GM18508 (cell line): Measurements from ENCODE around the gene CARS2.
"Not testable (repeated sequence)": the region's sequence is repeated elsewhere in the genome, so short reads cannot be mapped to it uniquely, and the experiment has no call there.

Experiments used
- ATAC-seq: cut with Tn5 transposase; IDR thresholded peaks from one replicate; pipeline ENCODE4 v1.9.1; 2021; ENCODE audit warnings: moderate number of reproducible peaks; ENCODE audit not compliant: insufficient read depth, unreplicated experiment

CARS2 gene

GRCh38 chr13:110712081-110712848 is 6.3 kb upstream of the CARS2 start:
- no peak for ATAC-seq

GRCh38 chr13:110706570-110707372 is 855 bp upstream of the CARS2 start:
- ATAC-seq, result no peak

GRCh38 chr13:110705356-110705825 is 525 bp downstream of the CARS2 start:
- no peak for ATAC-seq

- ATAC-seq, result no peak
Observed at GRCh38 chr13:110702591-110703526, 3.1 kb downstream of the CARS2 start.

GRCh38 chr13:110702089-110702488 is 3.8 kb downstream of the CARS2 start:
- no peak for ATAC-seq

- ATAC-seq, result not testable (repeated sequence)
Observed at GRCh38 chr13:110701061-110701460, 4.9 kb downstream of the CARS2 start.

GRCh38 chr13:110700641-110701040 is 5.3 kb downstream of the CARS2 start:
- no peak for ATAC-seq

- no peak for ATAC-seq
Observed at GRCh38 chr13:110700186-110700585, 5.7 kb downstream of the CARS2 start.

- ATAC-seq, result no peak
Observed at GRCh38 chr13:110699148-110700145, 6.5 kb downstream of the CARS2 start.

GRCh38 chr13:110698689-110699088 is 7.2 kb downstream of the CARS2 start:
- ATAC-seq, result no peak

- no peak for ATAC-seq
Observed at GRCh38 chr13:110697842-110698241, 8.1 kb downstream of the CARS2 start.

GRCh38 chr13:110696776-110697175 is 9.1 kb downstream of the CARS2 start:
- no peak for ATAC-seq

GRCh38 chr13:110695774-110696173 is 10.1 kb downstream of the CARS2 start:
- not testable (repeated sequence) for ATAC-seq

GRCh38 chr13:110690516-110690915 is 15.4 kb downstream of the CARS2 start:
- no peak for ATAC-seq

- no peak for ATAC-seq
Observed at GRCh38 chr13:110689711-110690110, 16.2 kb downstream of the CARS2 start.

GRCh38 chr13:110689041-110689440 is 16.9 kb downstream of the CARS2 start:
- ATAC-seq, result no peak

GRCh38 chr13:110687736-110688135 is 18.2 kb downstream of the CARS2 start:
- ATAC-seq, result no peak

- no peak for ATAC-seq
Observed at GRCh38 chr13:110685305-110686020, 20.5 kb downstream of the CARS2 start.
